HG03039 (cell line): Measurements from ENCODE around the gene GCHFR.

ENCODE experiments used
- ATAC-seq: cut with Tn5 transposase; IDR thresholded peaks from one replicate; pipeline ENCODE4 v1.9.1; 2021; ENCODE audit warnings: mild to moderate bottlenecking, moderate library complexity; ENCODE audit not compliant: unreplicated experiment

Gene GCHFR

GRCh38 chr15:40775740-40776536, 12.1 kb downstream of the GCHFR start:
- no peak for ATAC-seq

- no peak for ATAC-seq
Observed at GRCh38 chr15:40776537-40777141, 12.8 kb downstream of the GCHFR start.

- ATAC-seq = peak; percentile 48
Observed at GRCh38 chr15:40782609-40783227, 18.9 kb downstream of the GCHFR start.

GRCh38 chr15:40785164-40785563, 21.3 kb downstream of the GCHFR start:
- no peak for ATAC-seq

- no peak for ATAC-seq
Observed at GRCh38 chr15:40785814-40786213, 21.9 kb downstream of the GCHFR start.

- no peak for ATAC-seq
Observed at GRCh38 chr15:40787344-40787841, 23.5 kb downstream of the GCHFR start.

- ATAC-seq = no peak
Observed at GRCh38 chr15:40787991-40788390, 24.1 kb downstream of the GCHFR start.

- ATAC-seq = no peak
Observed at GRCh38 chr15:40789119-40789518, 25.3 kb downstream of the GCHFR start.

GRCh38 chr15:40789999-40790398, 26.1 kb downstream of the GCHFR start:
- no peak for ATAC-seq

GRCh38 chr15:40790718-40791117, 26.9 kb downstream of the GCHFR start:
- ATAC-seq = no peak

- ATAC-seq = no peak
Observed at GRCh38 chr15:40792394-40792793, 28.5 kb downstream of the GCHFR start.

GRCh38 chr15:40793216-40793989, 29.5 kb downstream of the GCHFR start:
- no peak for ATAC-seq

GRCh38 chr15:40796041-40796440, 32.2 kb downstream of the GCHFR start:
- ATAC-seq = no peak

- no peak for ATAC-seq
Observed at GRCh38 chr15:40796512-40796911, 32.6 kb downstream of the GCHFR start.

- ATAC-seq = no peak
Observed at GRCh38 chr15:40799523-40799922, 35.7 kb downstream of the GCHFR start.

GRCh38 chr15:40803076-40803475, 39.2 kb downstream of the GCHFR start:
- no peak for ATAC-seq

GRCh38 chr15:40803688-40804087, 39.8 kb downstream of the GCHFR start:
- no peak for ATAC-seq

GRCh38 chr15:40806672-40807027, 42.8 kb downstream of the GCHFR start:
- no peak for ATAC-seq

GRCh38 chr15:40807028-40807887, 43.4 kb downstream of the GCHFR start, which contains the start of the genes DNAJC17 and ZFYVE19:
Gene DNAJC17, minus strand, starts transcription at chr15:40807473. Its CDS starts 27 bp downstream, at chr15:40807446.
Gene ZFYVE19, plus strand, starts transcription at chr15:40807089. Its CDS starts 501 bp downstream, at chr15:40807590.
- peak; percentile 92 for ATAC-seq

GRCh38 chr15:40807888-40808461, 44.1 kb downstream of the GCHFR start:
- ATAC-seq = no peak
